CD4-positive, alpha-beta T cell treated with Interleukin-15 for 4 hours (primary cell): ENCODE measurements around the gene CABLES1.
"Not testable (repeated sequence)": the region's sequence is repeated elsewhere in the genome, so short reads cannot be mapped to it uniquely, and the experiment has no call there.

Source experiments
- DNase-seq: peaks from one replicate; pipeline ENCODE4 v3.0.0-alpha.2; 2020; ENCODE audit warnings: low spot score

Gene CABLES1, protein sequence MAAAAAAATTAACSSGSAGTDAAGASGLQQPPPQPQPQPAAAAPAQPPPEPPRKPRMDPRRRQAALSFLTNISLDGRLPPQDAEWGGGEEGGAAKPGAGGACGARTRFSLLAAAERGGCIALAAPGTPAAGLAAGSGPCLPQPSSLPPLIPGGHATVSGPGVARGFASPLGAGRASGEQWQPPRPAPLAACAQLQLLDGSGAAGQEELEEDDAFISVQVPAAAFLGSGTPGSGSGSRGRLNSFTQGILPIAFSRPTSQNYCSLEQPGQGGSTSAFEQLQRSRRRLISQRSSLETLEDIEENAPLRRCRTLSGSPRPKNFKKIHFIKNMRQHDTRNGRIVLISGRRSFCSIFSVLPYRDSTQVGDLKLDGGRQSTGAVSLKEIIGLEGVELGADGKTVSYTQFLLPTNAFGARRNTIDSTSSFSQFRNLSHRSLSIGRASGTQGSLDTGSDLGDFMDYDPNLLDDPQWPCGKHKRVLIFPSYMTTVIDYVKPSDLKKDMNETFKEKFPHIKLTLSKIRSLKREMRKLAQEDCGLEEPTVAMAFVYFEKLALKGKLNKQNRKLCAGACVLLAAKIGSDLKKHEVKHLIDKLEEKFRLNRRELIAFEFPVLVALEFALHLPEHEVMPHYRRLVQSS

GRCh38 chr18:23134780-23135549, at the start of gene CABLES1:
TSS of gene CABLES1 (plus strand) at chr18:23135485. CDS start at chr18:23135763, 278 bp downstream.
- no peak for DNase-seq

DNA sequence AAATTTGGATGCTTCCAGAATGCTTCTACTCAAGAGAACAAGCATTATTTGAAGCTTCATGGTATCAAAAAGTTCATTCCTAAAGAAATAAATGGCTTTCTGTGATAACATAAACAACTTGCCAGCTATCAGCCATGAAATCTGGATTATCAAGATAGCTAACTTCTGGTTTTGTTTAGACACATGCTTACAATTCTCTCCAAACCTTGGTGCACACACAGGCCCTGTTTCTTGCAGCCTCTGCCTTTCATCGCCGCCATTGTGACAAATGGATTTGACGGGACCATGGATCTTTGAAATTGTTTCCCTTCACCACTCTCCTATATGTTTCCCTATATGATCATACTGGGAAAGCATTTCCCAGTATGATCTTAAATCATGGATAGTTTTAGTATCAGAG, 47.9 kb upstream of the CABLES1 start:
- DNase-seq, result no peak

DNA sequence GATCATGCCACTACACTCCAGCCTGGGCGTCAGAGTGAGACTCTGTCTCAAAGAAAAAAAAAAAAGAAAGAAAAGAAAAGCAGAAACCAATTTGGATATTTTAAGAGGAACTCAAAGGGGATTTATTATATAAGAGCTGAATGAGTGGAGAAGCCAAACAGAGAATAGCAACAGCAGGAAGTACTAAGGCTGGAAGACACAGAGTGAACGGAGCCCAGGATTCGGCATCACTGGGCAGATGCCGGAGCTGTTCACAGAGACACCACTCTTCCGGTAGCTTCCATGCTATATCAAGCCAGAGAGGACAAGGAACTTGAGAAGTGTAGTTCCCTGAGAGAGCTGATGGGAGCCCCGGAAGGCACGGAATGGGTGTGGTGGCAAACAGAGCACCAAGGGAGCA, 47.0 kb upstream of the CABLES1 start:
- DNase-seq, result no peak

GRCh38 chr18:23091017-23091993, 44.0 kb upstream of the CABLES1 start:
- not testable (repeated sequence) for DNase-seq

GRCh38 chr18:23092121-23092520, 43.2 kb upstream of the CABLES1 start:
- DNase-seq, result no peak

- DNase-seq, result not testable (repeated sequence)
Observed at GRCh38 chr18:23093130-23093529, 42.2 kb upstream of the CABLES1 start.

DNA sequence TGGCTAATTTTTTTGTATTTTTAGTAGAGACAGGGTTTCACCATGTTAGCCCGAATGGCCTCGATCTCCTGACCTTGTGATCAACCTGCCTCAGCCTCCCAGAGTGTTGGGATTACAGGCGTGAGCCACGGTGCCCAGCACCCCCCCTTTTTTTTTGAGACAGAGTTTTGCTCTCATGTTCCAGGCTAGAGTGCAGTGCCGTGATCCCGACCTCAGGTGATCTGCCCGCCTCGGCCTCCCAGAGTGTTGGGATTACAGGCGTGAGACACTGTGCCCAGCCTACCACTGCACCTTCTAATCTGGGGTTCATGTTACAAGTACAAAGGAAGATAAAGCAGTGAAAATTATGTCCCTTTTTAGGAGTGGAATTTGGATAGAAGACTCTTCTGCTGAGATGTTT, 41.5 kb upstream of the CABLES1 start:
- no peak for DNase-seq

- no peak for DNase-seq
Observed at GRCh38 chr18:23094411-23095190, 40.7 kb upstream of the CABLES1 start.

GRCh38 chr18:23095463-23095862, 39.8 kb upstream of the CABLES1 start:
- DNase-seq, result no peak

GRCh38 chr18:23097016-23097415, 38.3 kb upstream of the CABLES1 start:
- DNase-seq, result not testable (repeated sequence)

GRCh38 chr18:23099621-23100020, 35.7 kb upstream of the CABLES1 start:
- DNase-seq, result no peak

GRCh38 chr18:23101861-23102432, 33.3 kb upstream of the CABLES1 start:
- DNase-seq, result no peak

DNA sequence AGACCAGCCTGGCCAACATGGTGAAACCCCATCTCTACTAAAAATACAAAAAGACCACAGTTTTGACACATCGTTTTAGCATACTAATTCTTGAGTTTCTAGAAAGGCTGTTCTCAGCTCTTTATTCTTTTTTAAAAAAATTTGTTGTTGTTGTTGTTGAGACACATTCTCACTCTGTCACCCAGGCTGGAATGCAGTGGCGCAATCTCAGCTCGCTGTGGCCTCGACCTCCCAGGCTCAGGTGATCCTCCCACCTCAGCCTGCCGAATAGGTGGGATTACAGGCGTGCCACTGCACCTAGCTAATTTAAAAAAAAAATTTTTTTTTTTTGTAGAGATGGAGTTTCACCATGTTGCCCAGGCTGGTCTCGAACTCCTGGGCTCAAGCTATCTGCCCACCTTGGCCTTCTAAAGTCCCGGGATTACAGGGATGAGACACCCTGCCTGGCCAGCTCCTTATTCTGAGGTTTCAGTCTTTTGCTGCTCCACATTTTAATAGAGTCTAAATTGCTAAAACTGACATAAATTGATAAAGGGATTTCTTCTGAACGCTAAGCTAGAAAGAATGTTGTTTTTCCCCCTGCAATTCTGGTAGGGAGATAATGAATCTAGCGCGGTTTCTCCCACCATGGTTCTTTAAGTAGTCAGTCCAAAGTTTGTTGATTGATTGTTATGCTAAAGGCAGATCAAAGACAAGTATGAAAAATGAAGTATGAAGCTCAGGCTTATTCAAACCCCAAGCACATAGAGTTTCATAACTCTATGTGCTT, 32.6 kb upstream of the CABLES1 start:
- DNase-seq, result no peak

GRCh38 chr18:23103449-23103848, 31.8 kb upstream of the CABLES1 start:
- DNase-seq, result no peak

DNA sequence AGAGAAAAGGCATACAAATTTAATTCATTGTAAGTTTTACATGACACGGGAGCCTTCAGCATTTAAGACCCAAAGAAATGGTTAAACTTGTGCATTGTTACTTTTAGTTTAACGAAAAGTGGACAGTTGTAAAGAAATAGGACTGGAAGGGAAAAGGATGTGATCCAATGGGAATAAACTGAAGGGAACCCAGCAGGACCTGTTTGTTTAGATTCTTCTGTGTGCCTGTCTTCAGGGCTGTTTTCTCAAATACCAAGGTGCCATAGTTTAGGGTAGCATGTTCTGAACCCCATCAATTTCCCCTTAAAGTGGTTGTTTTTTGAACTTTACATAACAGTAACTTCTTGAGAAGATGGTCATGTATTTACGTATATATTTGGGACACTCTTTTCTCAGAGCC, 30.3 kb upstream of the CABLES1 start:
- DNase-seq, result no peak

- DNase-seq, result no peak
Observed at GRCh38 chr18:23105581-23106219, 29.6 kb upstream of the CABLES1 start.

DNA sequence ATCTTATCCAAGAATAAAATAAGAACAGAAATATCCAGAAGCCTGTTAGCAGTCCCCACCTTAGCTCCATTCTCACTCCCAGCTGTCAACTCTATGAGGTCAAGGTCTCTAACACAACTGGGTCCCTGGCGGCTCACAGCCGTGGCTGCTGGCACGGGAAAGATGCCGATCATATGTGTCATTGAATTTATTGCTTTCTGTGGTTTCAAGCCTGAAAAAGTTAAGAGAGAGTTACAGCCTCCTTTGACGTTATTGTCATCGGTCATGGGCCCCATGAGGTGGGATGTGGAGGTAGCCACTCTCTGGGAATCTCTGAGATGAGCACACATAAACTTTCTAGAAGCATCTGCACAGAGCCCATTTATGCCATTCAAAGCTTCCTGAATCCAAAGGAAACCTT, 28.7 kb upstream of the CABLES1 start:
- DNase-seq, result no peak

DNA sequence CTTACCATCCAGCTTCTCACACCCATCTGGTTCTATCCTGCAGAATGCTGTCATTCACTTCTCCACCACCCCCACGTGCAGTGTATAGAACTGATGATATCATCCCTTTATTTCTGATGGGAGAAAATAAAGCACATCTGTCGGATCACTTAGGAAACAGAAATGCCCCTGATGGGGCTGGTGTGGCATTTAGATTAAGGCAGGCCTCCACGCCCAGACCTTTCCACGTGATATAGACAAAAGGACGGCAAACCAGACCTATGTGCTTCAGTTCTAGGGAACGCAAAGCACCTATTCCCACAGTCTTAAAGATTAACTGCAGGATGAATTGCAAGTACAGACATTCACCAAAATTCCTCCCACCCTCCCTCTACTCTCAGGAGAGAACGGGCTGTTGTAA, 27.6 kb upstream of the CABLES1 start:
- DNase-seq, result no peak

GRCh38 chr18:23108496-23108895, 26.8 kb upstream of the CABLES1 start:
- DNase-seq, result no peak
